Breast epithelium (tissue), 3 donors: ENCODE data around the gene HOXB6.

Experiments used
- POLR2A ChIP-seq: fragments of 450-650 bp; IDR thresholded peaks from one replicate; pipeline ENCODE4 v1.6.1; 2016; ENCODE audit warnings: antibody characterized with exemption, mild to moderate bottlenecking, moderate library complexity
- POLR2AphosphoS5 ChIP-seq, 3 donors: sonication (generic); formaldehyde crosslinking; IDR thresholded peaks; one replicate each; pipeline ENCODE4 v1.6.1; 2017; ENCODE audit warnings: antibody characterized with exemption in 3 of 3
- TF ChIP-seq, protein P1 (sequence below), 3 donors: fragments of 450-650 bp; IDR thresholded peaks; one replicate each; pipeline ENCODE4 v1.5.1; 2016 to 2017; ENCODE audit warnings: antibody characterized with exemption in 3 of 3, mild to moderate bottlenecking in 3 of 3, moderate library complexity in 3 of 3

DNA sequence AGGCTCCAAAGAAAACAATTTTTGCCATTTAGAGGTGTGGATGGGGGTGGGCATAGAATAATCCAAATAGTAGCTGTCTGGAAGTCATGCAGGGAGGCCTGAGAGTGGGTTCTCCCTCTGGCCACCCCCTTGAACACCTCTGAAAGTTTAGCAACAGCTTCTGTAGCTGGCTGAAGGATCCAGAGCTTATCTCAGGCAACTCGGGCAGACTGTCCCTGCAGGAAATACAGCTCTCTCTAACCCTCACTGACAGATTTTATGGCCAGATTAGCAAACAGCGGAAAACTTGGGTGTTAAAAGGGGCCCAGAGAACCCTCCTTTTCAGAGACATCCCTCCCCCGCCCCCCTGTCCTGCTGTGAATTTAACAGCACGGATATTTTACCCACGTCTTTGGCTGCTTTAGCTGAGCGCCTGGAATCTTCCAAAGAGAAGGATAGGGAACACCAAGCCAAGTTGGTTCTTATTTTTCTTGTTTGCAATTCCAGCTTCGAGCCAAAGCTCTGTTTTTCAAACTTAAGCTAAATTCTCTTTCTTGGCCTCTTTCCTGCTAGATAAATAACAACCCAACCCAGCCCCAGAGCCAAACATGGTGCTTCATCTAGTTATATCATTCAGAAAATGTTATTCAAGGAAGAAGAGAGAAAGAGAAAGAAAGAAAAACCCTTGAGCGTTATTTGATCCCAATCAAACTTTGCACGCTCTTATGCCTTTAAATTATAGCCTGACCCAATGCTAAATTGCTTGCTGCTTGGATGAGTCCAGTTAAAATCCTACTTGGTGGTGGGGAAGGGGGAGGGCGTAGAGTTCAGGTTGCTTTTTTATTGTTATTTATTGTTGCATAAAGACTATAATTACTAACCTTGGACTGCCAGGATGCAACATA is 57.6 kb downstream of the HOXB6 start:
- TF ChIP-seq POLR2A (no peak), POLR2AphosphoS5 (IDR thresholded peaks at IDR 0.05) (no peak)
- TF ChIP-seq, protein P1, sequence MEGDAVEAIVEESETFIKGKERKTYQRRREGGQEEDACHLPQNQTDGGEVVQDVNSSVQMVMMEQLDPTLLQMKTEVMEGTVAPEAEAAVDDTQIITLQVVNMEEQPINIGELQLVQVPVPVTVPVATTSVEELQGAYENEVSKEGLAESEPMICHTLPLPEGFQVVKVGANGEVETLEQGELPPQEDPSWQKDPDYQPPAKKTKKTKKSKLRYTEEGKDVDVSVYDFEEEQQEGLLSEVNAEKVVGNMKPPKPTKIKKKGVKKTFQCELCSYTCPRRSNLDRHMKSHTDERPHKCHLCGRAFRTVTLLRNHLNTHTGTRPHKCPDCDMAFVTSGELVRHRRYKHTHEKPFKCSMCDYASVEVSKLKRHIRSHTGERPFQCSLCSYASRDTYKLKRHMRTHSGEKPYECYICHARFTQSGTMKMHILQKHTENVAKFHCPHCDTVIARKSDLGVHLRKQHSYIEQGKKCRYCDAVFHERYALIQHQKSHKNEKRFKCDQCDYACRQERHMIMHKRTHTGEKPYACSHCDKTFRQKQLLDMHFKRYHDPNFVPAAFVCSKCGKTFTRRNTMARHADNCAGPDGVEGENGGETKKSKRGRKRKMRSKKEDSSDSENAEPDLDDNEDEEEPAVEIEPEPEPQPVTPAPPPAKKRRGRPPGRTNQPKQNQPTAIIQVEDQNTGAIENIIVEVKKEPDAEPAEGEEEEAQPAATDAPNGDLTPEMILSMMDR (IDR thresholded peaks at IDR 0.05): no peak
